GM12873 (cell line): ENCODE data around the gene CCDC188.

Experiments used
- TF ChIP-seq, protein P1 (sequence below): IDR thresholded peaks from 2 replicates; pipeline ENCODE4 v1.5.1; 2012; ENCODE audit warnings: low read depth, mild to moderate bottlenecking, moderate library complexity, low read length, control low read depth; ENCODE audit not compliant: insufficient read depth; ENCODE audit errors: missing control alignments

CCDC188 gene

DNA sequence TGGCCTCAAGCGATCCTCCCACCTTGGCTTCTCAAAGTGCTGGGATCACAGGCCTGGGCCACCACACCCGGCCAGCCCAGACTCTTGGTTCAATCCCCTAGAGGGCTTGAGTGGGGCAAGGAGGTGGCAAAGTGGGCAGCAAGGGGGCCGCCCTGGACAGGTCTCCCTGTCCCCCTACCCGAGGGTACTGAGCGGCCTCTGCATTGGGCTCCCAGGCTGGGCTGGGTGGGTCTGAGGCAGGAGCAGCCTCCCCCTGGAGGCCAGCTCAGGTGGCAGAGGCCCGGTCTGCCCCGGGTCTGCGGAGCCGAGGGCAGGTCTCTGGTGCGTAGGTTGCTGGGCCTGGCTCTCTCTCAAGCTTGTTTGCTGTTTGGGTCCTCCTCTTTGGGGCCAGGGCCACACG lies 22.4 kb upstream of the CCDC188 start:
- TF ChIP-seq, protein P1, sequence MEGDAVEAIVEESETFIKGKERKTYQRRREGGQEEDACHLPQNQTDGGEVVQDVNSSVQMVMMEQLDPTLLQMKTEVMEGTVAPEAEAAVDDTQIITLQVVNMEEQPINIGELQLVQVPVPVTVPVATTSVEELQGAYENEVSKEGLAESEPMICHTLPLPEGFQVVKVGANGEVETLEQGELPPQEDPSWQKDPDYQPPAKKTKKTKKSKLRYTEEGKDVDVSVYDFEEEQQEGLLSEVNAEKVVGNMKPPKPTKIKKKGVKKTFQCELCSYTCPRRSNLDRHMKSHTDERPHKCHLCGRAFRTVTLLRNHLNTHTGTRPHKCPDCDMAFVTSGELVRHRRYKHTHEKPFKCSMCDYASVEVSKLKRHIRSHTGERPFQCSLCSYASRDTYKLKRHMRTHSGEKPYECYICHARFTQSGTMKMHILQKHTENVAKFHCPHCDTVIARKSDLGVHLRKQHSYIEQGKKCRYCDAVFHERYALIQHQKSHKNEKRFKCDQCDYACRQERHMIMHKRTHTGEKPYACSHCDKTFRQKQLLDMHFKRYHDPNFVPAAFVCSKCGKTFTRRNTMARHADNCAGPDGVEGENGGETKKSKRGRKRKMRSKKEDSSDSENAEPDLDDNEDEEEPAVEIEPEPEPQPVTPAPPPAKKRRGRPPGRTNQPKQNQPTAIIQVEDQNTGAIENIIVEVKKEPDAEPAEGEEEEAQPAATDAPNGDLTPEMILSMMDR, result no peak

DNA sequence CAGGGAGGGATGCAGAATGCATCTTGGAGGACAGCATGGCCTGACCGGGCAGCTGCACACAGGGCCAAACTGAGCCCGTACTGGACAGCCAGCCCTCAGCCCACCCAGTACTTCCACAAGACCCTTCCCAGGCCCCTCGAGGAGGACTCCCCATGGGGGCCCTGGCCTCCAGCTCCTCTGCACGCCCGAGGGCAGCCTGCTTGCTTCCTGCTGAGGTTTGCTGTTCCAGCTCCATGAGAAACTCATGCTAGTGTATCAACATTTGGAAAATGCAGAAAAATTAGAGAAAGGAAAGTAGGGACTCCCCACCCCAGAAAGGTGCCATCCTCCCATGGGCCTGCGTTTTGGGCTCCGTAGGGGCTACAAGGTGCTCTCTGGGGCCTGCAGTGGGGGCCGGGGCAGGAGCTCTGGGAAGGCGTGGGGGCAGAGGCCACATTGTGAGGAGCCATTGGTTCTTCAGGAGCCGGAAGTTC lies 21.3 kb upstream of the CCDC188 start:
- TF ChIP-seq, protein P1, result no peak

DNA sequence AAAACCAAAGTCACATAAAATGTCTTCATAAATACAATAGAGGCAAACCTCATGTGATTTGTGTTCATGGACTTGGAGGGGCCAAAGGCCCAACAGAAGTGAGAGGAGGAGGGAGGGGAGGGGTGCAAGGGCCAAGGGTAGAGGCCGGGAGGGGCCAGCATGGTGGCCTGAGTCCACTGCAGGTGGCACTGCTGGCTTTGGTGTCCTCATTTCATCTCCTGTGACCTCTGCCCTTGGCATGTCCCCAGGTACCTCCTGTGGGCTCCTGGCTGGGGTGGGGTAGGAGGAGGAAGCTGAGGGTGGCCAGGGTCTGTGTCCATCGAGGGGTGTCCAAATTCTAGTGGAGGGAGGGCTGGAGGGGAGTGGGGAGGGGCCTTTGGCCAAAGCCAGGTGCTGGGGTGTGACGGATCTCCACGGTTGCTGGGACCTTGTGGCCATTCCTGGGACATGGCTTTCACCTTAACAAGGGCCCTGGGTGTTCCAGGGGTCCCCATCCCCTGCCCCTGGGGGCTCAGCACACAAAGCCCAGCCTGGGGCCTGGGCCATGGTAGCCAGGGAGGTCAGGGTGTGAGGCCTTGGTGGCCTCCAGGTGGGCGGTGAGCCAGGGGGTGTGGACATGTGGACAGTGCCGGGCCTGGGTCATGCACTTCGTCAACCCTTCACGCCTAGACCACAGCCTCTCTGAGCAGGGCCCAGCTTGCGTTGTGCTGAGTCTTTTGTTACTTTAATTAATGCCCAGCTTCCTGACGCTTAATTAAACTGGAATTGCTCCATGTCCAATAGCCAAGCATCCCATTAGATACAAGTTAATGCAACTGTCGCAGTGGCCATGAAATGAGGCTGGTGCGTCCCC lies 20.7 kb upstream of the CCDC188 start:
- TF ChIP-seq, protein P1, result no peak

DNA sequence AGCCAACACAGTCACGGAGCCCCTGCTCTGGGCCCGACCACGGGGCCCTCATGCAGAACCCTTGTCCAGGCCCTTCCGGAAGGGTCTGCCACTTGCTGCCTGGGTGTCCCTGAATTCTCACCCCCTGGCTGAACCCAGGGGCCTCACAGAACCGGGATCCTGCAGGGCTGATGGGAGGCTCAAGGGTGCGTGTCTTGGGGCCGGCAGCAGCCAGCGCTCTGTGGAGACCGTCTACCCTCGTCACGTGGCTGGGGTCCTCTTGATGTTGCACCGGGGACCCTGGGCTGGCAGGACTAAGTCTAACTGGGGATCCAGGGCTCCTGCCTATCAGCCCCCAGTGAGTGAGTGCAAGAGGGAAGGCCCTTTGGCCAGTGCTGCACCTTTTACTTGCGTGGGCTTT lies 19.3 kb upstream of the CCDC188 start:
- TF ChIP-seq, protein P1, result no peak

DNA sequence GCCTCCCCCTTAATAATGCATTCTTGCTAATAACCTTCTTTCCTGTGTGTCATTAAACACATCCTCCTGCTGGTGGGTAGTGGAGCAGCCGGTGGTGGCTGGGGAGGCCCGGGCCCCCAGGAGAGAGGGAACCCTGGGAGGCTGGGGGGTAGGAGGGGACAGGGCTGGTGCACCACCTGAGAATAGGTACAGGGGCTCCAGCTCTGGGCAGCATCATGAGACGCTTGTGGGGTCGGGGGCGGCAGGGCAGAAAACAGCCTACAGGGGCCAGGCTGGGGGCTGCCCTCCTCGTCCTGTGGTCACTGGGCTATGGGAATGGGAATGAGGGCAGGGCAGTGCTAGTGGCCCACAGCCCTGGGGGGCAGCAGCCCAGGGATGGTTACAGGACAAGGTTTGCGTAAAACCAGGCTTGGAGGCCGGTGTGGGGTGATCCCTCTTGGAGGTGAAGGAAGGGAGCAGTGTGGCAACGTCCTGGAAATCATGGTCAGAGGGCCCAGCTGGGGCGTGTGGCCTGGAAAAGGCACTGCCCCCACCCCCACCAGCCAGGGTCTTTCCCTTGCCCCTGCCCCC lies 18.5 kb upstream of the CCDC188 start:
- TF ChIP-seq, protein P1, result no peak

DNA sequence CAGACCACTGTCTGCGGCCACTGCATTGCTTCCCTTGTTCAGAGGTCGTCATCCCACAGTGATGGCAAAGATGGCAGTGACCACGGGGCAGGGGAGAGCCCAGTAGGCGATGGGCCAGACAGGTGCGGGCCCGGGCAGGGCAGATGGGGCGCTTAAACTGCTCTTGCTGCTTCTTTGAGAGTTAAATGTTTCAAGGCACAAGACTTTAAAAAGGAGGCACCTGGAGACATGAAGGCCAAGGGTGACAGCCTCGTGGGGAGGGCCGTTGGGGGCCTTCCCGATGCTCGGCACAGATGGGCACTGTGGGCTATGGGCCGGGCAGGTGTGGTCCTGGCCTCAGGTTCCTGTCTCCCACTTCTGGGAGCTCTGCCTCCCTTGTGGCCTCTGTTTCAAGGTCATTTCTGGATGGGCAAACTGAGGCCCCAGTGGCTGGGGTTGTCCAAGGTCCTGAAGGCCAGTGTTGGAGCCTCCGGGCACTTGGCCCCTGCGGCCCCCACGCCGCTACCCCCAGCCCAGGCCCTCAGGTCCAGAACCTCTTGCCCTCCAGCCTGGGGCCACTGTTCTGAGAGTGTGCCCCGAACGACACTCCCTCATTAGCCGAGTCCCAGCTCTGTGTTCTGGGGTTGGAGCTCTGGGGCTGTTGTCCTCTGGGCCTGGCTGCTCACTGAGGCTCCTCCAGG lies 16.9 kb upstream of the CCDC188 start:
- TF ChIP-seq, protein P1, result no peak

DNA sequence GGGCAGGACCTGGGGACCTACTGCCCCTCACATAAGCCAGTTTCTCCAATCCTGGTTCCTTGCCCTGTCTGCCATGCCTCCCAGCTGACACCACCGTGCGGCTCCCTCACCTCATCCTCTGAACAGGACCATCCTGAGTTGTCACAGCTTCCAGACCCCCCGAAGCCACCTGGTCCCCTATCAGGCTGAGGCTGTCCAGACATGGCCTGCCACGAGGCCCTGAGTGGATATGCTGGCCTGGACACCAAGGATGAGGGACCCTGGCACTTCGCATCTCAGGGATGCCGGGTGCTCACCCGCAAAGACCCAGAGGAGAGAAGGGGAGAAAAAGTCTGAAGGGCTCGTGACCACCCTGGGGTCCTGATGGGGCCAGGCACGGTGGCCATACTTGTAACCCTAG lies 15.8 kb upstream of the CCDC188 start:
- TF ChIP-seq, protein P1, result no peak
